Stimulated activated CD8-positive, alpha-beta memory T cell treated with anti-CD3 and anti-CD28 coated beads, Interleukin-7, amount 100 ng/mL, for 24 hours (primary cell): Measurements from ENCODE around the gene ELK4.

Experiments
- DNase-seq: peaks from one replicate; pipeline ENCODE4 v3.0.0-alpha.2; 2020; ENCODE audit warnings: low read depth

Gene ELK4

DNA sequence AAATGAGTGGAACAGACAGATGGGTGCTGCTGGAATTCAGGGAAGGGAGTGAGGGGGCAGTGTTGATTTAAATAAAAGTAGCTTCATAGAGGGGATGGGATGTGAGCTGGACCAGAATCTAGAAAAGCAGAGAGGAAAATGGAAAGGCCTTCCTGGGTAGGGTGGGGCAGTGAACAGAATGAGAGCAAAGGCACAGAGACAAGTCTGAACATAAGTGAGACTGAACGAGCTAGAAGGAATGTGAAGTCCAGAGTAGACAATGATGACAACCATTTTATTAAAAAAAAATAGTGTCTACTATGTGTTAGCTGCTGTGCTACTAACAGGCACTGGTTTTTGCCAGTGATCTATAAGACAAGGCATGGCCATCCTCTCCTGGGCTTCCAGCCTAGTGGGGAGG is 36.0 kb downstream of the ELK4 start:
- DNase-seq = no peak

GRCh38 chr1:205595435-205595834 is 36.4 kb downstream of the ELK4 start:
- DNase-seq = no peak

DNA sequence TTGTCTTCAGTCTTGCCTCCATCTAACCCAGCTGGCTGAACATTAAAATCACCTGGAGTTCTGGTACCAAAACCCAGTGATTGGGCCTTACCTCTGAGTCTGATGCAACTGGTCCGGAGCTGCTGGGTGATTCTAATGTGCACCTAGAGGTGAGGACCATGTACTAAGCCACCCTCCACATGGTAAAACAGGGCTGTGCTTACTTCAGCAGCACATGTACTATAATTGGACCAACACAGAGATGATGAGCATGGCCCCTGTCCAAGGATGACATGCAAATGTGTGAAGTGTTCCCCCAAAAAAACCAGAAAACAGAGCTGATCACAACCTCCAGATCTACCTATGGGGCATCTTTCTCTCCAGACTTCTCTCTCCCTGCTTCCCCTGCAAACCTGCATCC is 37.0 kb downstream of the ELK4 start:
- no peak for DNase-seq

DNA sequence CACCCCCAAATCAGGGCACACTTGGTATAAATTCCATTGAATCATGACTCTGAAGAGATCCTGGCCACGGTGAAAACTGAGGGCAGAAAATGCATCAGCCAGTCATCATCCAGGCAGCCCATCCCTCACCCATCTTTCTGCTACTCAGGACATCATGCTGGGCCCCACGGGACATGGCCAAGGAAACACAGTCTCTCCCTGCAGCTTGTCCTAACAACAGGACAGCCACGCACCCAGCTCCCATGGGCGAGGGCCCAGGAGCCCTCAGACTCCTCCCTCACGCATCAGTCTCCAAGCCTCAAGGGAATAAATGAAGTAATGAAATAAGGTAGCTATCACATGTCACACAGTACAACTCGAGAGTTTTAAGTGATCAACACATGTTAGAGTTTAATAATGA is 37.8 kb downstream of the ELK4 start:
- no peak for DNase-seq

- no peak for DNase-seq
These were observed 38.3 kb downstream of the ELK4 start for GRCh38 chr1:205593532-205593931.

DNA sequence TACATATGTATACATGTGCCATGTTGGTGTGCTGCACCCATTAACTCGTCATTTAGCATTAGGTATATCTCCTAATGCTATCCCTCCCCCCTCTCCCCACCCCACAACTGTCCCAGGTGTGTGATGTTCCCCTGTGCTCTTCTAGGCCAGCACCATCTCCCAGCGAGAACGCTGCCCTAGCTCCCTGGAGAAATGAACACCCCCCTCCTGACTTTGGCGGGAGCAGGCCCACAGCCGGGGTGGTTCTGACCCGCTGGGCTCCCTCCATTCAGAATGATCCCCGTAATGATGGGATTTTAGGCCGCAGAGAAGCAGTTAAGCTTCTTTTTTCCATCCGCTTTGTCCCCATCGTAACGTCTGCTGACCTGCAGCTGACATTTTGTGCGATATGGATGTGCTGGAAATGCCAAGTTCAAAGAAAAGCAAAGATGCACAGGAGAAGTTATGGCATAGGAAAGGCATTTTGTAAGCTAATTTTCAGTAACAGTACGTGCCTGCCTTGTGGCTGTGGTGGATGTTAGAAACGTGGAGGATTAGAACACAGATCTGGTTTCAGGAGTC is 39.3 kb downstream of the ELK4 start:
- no peak for DNase-seq

DNA sequence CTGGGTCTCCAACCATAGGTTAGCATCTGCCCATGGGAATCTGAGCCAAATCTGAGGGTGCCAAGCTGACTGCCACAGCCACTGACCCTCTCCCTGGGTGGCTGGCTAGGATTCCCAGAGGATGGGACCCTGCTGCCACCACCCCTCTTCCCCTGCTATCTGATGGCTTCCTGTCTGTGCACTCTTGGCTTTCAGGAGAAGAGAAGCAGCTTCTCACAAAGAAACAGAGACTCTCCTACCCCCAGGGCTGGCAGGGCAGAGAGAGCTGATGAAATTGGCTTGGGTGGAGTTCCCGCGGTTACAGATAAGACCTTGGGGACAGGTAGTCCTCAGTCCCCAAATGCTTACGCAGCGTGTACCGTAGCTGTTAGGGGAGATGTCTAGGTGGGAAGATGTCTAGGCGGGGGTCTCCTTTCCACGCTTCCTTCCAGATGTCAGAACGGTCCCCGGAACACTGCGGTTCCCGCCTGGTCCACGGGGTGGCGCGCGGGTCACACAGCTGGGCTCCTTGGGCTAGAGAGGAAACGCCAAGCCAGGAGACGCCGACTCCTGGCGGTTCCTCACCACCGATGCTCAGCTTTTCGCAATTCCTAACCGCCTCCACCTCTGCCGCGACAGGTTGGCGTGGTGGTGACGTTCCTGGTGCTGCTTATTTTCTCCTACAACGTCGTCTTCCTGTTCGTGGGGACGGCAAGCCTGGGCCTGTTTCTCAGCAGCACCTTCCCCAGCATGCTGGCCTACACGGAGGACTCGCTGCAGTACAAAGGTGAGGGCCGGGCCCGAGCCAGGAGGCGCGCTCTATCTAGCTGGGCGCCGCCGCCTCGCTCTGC is 40.1 kb downstream of the ELK4 start:
- DNase-seq = peak; percentile 87

GRCh38 chr1:205590777-205591513 is 40.9 kb downstream of the ELK4 start:
- no peak for DNase-seq

DNA sequence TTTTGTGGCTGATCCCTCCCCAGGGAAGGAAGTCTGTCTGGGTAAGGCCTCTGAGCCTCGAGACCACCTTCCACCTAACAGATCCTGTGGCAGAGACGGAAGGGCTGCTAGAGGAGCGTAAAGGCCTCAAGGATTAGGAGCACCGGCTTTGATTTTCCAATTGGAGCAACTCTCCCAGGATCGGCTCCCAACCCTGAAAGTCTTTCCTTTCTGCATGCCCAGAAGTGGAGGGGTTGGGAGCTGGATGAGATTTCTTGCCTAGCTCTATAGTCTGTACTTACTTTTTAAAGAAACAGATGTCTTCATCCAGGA is 41.4 kb downstream of the ELK4 start:
- no peak for DNase-seq

- no peak for DNase-seq
These were observed 42.0 kb downstream of the ELK4 start for GRCh38 chr1:205589618-205590456.

GRCh38 chr1:205589046-205589445 is 42.8 kb downstream of the ELK4 start:
- DNase-seq = no peak

DNA sequence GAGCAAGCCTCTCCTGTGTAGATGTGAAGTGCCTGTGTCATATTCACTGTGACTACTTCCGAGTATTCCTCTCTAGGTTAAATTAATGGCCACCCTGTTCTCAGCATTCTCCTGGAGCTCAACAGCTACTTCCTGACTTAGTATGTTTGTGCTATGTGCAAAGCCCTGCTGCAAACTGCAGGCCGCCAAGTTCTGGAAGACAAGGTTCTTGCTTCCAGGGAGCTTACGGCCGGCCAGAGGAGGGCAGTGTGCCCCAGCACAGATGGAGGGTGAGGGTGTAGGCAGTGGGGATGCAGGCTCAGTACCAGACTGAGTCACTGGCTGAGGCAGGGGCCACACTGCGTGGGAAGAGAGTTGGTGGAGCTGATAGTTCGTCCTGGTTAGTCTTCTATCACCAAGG is 43.2 kb downstream of the ELK4 start:
- DNase-seq = no peak

GRCh38 chr1:205587581-205587980 is 44.2 kb downstream of the ELK4 start:
- no peak for DNase-seq

- no peak for DNase-seq
These were observed 45.7 kb downstream of the ELK4 start for GRCh38 chr1:205585835-205586785.

GRCh38 chr1:205585169-205585834 is 46.5 kb downstream of the ELK4 start:
- DNase-seq = no peak

- DNase-seq = no peak
These were observed 47.1 kb downstream of the ELK4 start for GRCh38 chr1:205584732-205585131.

GRCh38 chr1:205583461-205584130 is 48.2 kb downstream of the ELK4 start:
- no peak for DNase-seq

- no peak for DNase-seq
These were observed 49.1 kb downstream of the ELK4 start for GRCh38 chr1:205582471-205583291.

GRCh38 chr1:205582046-205582445 is 49.8 kb downstream of the ELK4 start:
- DNase-seq = no peak
